GM12878 (cell line): Measurements from ENCODE around the gene ANAPC2. TPM values are rescaled to one million over a fixed set of nuclear protein-coding genes. Genes with fewer than 3 reads are reported as not detected.

Source experiments
- ATAC-seq: fragments of 200-7000 bp; cut with Tn5 transposase; 3 replicates; pipeline ENCODE4 v1.9.1; 2020; ENCODE audit warnings: mild to moderate bottlenecking, moderate library complexity
- BruUV-seq: library from RNA; stranded (reverse); fragments of 400-500 nt; replicated peaks from 2 replicates; lab custom pipeline; 2021; lab: Mats Ljungman, UMichigan
- CTCF ChIA-PET: fragments of 300-600 bp; sonication (Branson Sonifier 250); formaldehyde crosslinking; extraction: SDS; loops from one replicate; lab custom pipeline; 2021; ENCODE audit warnings: inconsistent platforms; lab: Yijun Ruan, JAX
- POLR2A ChIA-PET: fragments of 350-600 bp; formaldehyde crosslinking; extraction: SDS; loops from one replicate; lab custom pipeline; 2021; ENCODE audit warnings: inconsistent platforms; lab: Charles Lee
- RAD21 ChIA-PET: fragments of 300-600 bp; sonication (Branson Sonifier 250); formaldehyde crosslinking; loops from one replicate; lab custom pipeline; 2023; ENCODE audit warnings: antibody characterized with exemption; ENCODE audit not compliant: unreplicated experiment; lab: Charles Lee
- SMC1A ChIA-PET: fragments of 300-600 bp; sonication (Branson Sonifier 250); formaldehyde crosslinking; loops from one replicate; lab custom pipeline; 2023; ENCODE audit not compliant: unreplicated experiment, uncharacterized antibody; lab: Charles Lee
- DNase-seq: peaks from one replicate; pipeline ENCODE4 v3.0.0-alpha.2; 2011; ENCODE audit warnings: low read depth, low spot score
- FAIRE-seq: peaks from 3 replicates; lab custom pipeline; 2011; peaks lifted over from hg19 to GRCh38; lab: Jason Lieb, UNC
- H2AFZ ChIP-seq: 2 replicates; pipeline ENCODE4 v1.6.0; 2011; ENCODE audit warnings: low read depth, low read length, control low read depth; ENCODE audit not compliant: control insufficient read depth
- H3K27ac ChIP-seq: 2 replicates; pipeline ENCODE4 v1.5.1; 2011; ENCODE audit warnings: control low read depth; ENCODE audit not compliant: control insufficient read depth, insufficient read depth
- H3K27me3 ChIP-seq, 2 experiments: replicated peaks in 1 of 2; 2 replicates each; pipeline versions ENCODE4 v1.6.0 to v1.6.1; 2011; ENCODE audit warnings: low read length in 1 of 2; ENCODE audit not compliant: control insufficient read depth in 2 of 2, insufficient read depth in 2 of 2
- H3K36me3 ChIP-seq, 2 experiments: 2 replicates each; pipeline ENCODE4 v1.5.1; 2011; ENCODE audit warnings: low read length in 1 of 2; ENCODE audit not compliant: control insufficient read depth in 2 of 2, insufficient read depth in 2 of 2
- H3K4me1 ChIP-seq: 2 replicates; pipeline ENCODE4 v1.6.1; 2011; ENCODE audit warnings: mild to moderate bottlenecking, low read length, moderate library complexity, mixed read lengths; ENCODE audit not compliant: control insufficient read depth, insufficient read depth
- H3K4me2 ChIP-seq: 2 replicates; pipeline ENCODE4 v1.6.0; 2011; ENCODE audit warnings: control low read depth; ENCODE audit not compliant: control insufficient read depth, insufficient read depth
- H3K4me3 ChIP-seq: fragments of 200-600 bp; sonication (generic); 2 replicates; pipeline ENCODE4 v1.5.1; 2016
- H3K79me2 ChIP-seq: 2 replicates; pipeline ENCODE4 v1.6.0; 2011; ENCODE audit warnings: low read length; ENCODE audit not compliant: control insufficient read depth, insufficient read depth
- H3K9ac ChIP-seq: 2 replicates; pipeline ENCODE4 v1.8.0; 2011; ENCODE audit warnings: low read length, control low read depth, mixed read lengths; ENCODE audit not compliant: control insufficient read depth, insufficient read depth
- H3K9me3 ChIP-seq: replicated peaks from 3 replicates; pipeline ENCODE4 v1.5.1; 2011; ENCODE audit warnings: mild to moderate bottlenecking, low read length; ENCODE audit not compliant: control insufficient read depth, insufficient read depth
- H4K20me1 ChIP-seq: 2 replicates; pipeline ENCODE4 v1.6.0; 2011; ENCODE audit not compliant: control insufficient read depth, insufficient read depth
- BCL11A ChIP-seq: IDR thresholded peaks from 2 replicates; pipeline ENCODE4 v1.6.1; 2011; ENCODE audit warnings: low read depth, low read length
- CHD4 ChIP-seq: fragments of 200-600 bp; sonication (generic); IDR thresholded peaks from 2 replicates; pipeline ENCODE4 v1.6.1; 2016; ENCODE audit warnings: mild to moderate bottlenecking
- ESRRA ChIP-seq: IDR thresholded peaks from 2 replicates; pipeline ENCODE4 v1.6.1; 2012; ENCODE audit warnings: mild to moderate bottlenecking, low read length, improper control_type of control experiment
- FOXK2 ChIP-seq: fragments of 450-650 bp; IDR thresholded peaks from 2 replicates; pipeline ENCODE4 v1.6.1; 2017; ENCODE audit warnings: mild to moderate bottlenecking, moderate library complexity
- KDM1A ChIP-seq: fragments of 200-600 bp; sonication (generic); IDR thresholded peaks from 2 replicates; pipeline ENCODE4 v1.6.1; 2016; ENCODE audit warnings: borderline replicate concordance
- NBN ChIP-seq: fragments of 450-650 bp; IDR thresholded peaks from 2 replicates; pipeline ENCODE4 v1.6.1; 2016
- SMAD5 ChIP-seq: IDR thresholded peaks from 2 replicates; pipeline ENCODE4 v1.6.1; 2016; ENCODE audit warnings: antibody characterized with exemption, low read depth
- SMARCA5 ChIP-seq: fragments of 450-650 bp; IDR thresholded peaks from 2 replicates; pipeline ENCODE4 v1.6.1; 2017; ENCODE audit warnings: mild to moderate bottlenecking
- SMC3 ChIP-seq: IDR thresholded peaks from 2 replicates; pipeline ENCODE4 v1.6.1; 2011; ENCODE audit warnings: low read length, improper control_type of control experiment, borderline replicate concordance
- YBX1 ChIP-seq: fragments of 450-650 bp; IDR thresholded peaks from 2 replicates; pipeline ENCODE4 v1.6.1; 2016; ENCODE audit warnings: antibody characterized with exemption
- YY1 ChIP-seq: IDR thresholded peaks from 2 replicates; pipeline ENCODE4 v1.6.1; 2011; ENCODE audit warnings: low read depth, mild to moderate bottlenecking, low read length
- ZBED1 ChIP-seq: IDR thresholded peaks from 2 replicates; pipeline ENCODE4 v1.6.1; 2016; ENCODE audit warnings: borderline replicate concordance
- WGBS: methylation state at CpG from one replicate; pipeline ENCODE4 v1.1.6; 2016; ENCODE audit warnings: low lambda C conversion rate; ENCODE audit not compliant: insufficient replicate concordance, insufficient coverage; ENCODE audit errors: missing lambda C conversion rate; 5-methylcytosine and 5-hydroxymethylcytosine counted together
- in situ Hi-C: fragments of 300-500 bp; cut with MboI; formaldehyde crosslinking; loops from 9 replicates; pipeline ENCODE4 v1.14.3; 2018; ENCODE audit warnings: mixed read lengths
- intact Hi-C: fragments of 100-400 bp; cut with micrococcal nuclease; formaldehyde crosslinking; loops from one replicate; pipeline ENCODE4 v1.14.2; 2022; ENCODE audit not compliant: unreplicated experiment
- polyA plus RNA-seq, 11 experiments: library from polyadenylated mRNA; depleted of rRNA in 4 of 11; unstranded in 6 of 11; stranded (reverse) in 5 of 11; fragments of >200 nt; fragmentation: Nextera tagmentation in 4 of 11; fragmentation: Illumina TruSeq in 1 of 11; extraction: Ambion mirVana in 4 of 11; extraction: Trizol in 1 of 11; gene quantifications; 1 replicate in 1 of 11; 2 replicates in 10 of 11; pipeline versions ENCODE4 v1.2.1 to v1.2.3, GENCODE V29; 2011 to 2016; ENCODE audit warnings: inconsistent platforms in 2 of 11, missing spikeins in 2 of 11, low read depth in 1 of 11
- total RNA-seq, 4 experiments: library from RNA; depleted of rRNA in 3 of 4; stranded (reverse); fragments of >200 nt in 3 of 4; fragmentation: Illumina TruSeq in 1 of 4; extraction: Trizol in 1 of 4; gene quantifications; 2 replicates each; pipeline versions ENCODE4 v1.2.1 to v1.2.3, GENCODE V29; 2013 to 2021
- TF ChIP-seq, protein P1 (sequence below): fragments of 450-650 bp; IDR thresholded peaks from 2 replicates; pipeline ENCODE4 v1.6.1; 2017; ENCODE audit warnings: mild to moderate bottlenecking, moderate library complexity
- TF ChIP-seq, protein P2 (sequence below): fragments of 150-350 bp; IDR thresholded peaks from 2 replicates; pipeline ENCODE4 v1.6.1; 2016; ENCODE audit warnings: low read depth, low read length
- TF ChIP-seq, protein P3 (sequence below), 3 experiments: IDR thresholded peaks in 2 of 3; conservative IDR thresholded peaks in 1 of 3; 2 replicates each; pipeline ENCODE4 v1.5.1; 2011; ENCODE audit warnings: low read depth in 3 of 3, low read length in 3 of 3, mild to moderate bottlenecking in 3 of 3, control low read depth in 2 of 3, moderate library complexity in 2 of 3, inconsistent platforms in 1 of 3, mixed read lengths in 1 of 3; ENCODE audit not compliant: control insufficient read depth in 2 of 3, insufficient read depth in 1 of 3; ENCODE audit errors: extremely low read depth in 1 of 3

Gene ANAPC2
- total and polyA plus RNA-seq, 10 of the 15 experiments (the other 5 are each of a cell fraction or from before 2014, with no cell fraction given) = 0.03 to 65.2 (median 20.5) TPM

GRCh38 chr9:137149942-137150616, 38.3 kb downstream of the ANAPC2 start:
- BruUV-seq = no TSS peak
- FAIRE-seq (peak; percentile 78), ATAC-seq (peak; percentile 49), DNase-seq (no peak)
- ChIA-PET SMC1A (interaction anchor here (0.7 to 4.7 kb wide), 13 partner anchors 9 to 127 kb away, joined by 3 to 28 read pairs (median 6); partner anchors contain the start of genes ANAPC2, LRRC26, RNF208 and SSNA1), POLR2A (interaction anchor here (0.6 to 4.3 kb wide), 38 partner anchors 9 to 365 kb away, joined by 3 to 166 read pairs (median 9); partner anchors contain the start of genes ANAPC2, CYSRT1, GRIN1 and LRRC26), RAD21 (interaction anchor here (0.6 to 4.1 kb wide), 26 partner anchors 9 to 379 kb away, joined by 3 to 54 read pairs (median 8); partner anchors contain the start of genes ANAPC2, CYSRT1, LRRC26 and MAN1B1), CTCF (interaction anchor here (0.6 to 2.5 kb wide), 18 partner anchors 9 to 308 kb away, joined by 3 to 20 read pairs (median 4); partner anchors contain the start of genes AJM1, SSNA1 and TUBB4B)
- Histone ChIP-seq H4K20me1 (no peaks in the 10 kb centered on the region), H3K4me3 (peak overlapping the region; percentile 57), H3K36me3 (no peaks in the 10 kb centered on the region), H2AFZ (peak overlapping the region; percentile 13; the same call in 1 of the 2 replicates), H3K4me1 (peaks cover 9% of the 10 kb centered on the region; the same call in 1 of the 2 replicates), H3K27me3 (no peaks in the 10 kb centered on the region), H3K9me3 (no peaks in the 10 kb centered on the region; the same call in 2 of the 3 replicates), H3K4me2 (no peak overlapping the region; the same call in none of the 2 replicates), H3K9ac (peak overlapping the region; percentile 15; the same call in 1 of the 2 replicates), H3K79me2 (no peaks in the 10 kb centered on the region), H3K27ac (peak overlapping the region; percentile 4; the same call in 1 of the 2 replicates)
- 2% methylated on average over 19 of the region's 20 CpGs for WGBS
- intact Hi-C loops (loop anchor here (1.0 to 5.0 kb wide), 2 partner anchors 21 to 33 kb away; no protein-coding TSS in a partner anchor), in situ Hi-C loops (no loop called here)
- TF ChIP-seq KDM1A = no peak
- TF ChIP-seq NBN = no peak
- TF ChIP-seq SMAD5 = no peak
- no peak for TF ChIP-seq SMC3
- TF ChIP-seq ZBED1 = no peak
- TF ChIP-seq, protein P1, sequence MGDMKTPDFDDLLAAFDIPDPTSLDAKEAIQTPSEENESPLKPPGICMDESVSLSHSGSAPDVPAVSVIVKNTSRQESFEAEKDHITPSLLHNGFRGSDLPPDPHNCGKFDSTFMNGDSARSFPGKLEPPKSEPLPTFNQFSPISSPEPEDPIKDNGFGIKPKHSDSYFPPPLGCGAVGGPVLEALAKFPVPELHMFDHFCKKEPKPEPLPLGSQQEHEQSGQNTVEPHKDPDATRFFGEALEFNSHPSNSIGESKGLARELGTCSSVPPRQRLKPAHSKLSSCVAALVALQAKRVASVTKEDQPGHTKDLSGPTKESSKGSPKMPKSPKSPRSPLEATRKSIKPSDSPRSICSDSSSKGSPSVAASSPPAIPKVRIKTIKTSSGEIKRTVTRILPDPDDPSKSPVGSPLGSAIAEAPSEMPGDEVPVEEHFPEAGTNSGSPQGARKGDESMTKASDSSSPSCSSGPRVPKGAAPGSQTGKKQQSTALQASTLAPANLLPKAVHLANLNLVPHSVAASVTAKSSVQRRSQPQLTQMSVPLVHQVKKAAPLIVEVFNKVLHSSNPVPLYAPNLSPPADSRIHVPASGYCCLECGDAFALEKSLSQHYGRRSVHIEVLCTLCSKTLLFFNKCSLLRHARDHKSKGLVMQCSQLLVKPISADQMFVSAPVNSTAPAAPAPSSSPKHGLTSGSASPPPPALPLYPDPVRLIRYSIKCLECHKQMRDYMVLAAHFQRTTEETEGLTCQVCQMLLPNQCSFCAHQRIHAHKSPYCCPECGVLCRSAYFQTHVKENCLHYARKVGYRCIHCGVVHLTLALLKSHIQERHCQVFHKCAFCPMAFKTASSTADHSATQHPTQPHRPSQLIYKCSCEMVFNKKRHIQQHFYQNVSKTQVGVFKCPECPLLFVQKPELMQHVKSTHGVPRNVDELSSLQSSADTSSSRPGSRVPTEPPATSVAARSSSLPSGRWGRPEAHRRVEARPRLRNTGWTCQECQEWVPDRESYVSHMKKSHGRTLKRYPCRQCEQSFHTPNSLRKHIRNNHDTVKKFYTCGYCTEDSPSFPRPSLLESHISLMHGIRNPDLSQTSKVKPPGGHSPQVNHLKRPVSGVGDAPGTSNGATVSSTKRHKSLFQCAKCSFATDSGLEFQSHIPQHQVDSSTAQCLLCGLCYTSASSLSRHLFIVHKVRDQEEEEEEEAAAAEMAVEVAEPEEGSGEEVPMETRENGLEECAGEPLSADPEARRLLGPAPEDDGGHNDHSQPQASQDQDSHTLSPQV = no peak
- TF ChIP-seq, protein P2, sequence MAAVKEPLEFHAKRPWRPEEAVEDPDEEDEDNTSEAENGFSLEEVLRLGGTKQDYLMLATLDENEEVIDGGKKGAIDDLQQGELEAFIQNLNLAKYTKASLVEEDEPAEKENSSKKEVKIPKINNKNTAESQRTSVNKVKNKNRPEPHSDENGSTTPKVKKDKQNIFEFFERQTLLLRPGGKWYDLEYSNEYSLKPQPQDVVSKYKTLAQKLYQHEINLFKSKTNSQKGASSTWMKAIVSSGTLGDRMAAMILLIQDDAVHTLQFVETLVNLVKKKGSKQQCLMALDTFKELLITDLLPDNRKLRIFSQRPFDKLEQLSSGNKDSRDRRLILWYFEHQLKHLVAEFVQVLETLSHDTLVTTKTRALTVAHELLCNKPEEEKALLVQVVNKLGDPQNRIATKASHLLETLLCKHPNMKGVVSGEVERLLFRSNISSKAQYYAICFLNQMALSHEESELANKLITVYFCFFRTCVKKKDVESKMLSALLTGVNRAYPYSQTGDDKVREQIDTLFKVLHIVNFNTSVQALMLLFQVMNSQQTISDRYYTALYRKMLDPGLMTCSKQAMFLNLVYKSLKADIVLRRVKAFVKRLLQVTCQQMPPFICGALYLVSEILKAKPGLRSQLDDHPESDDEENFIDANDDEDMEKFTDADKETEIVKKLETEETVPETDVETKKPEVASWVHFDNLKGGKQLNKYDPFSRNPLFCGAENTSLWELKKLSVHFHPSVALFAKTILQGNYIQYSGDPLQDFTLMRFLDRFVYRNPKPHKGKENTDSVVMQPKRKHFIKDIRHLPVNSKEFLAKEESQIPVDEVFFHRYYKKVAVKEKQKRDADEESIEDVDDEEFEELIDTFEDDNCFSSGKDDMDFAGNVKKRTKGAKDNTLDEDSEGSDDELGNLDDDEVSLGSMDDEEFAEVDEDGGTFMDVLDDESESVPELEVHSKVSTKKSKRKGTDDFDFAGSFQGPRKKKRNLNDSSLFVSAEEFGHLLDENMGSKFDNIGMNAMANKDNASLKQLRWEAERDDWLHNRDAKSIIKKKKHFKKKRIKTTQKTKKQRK = no peak
- no peak for TF ChIP-seq BCL11A
- TF ChIP-seq ESRRA = no peak
- TF ChIP-seq CHD4 = no peak
- no peak for TF ChIP-seq FOXK2
- no peak for TF ChIP-seq YBX1
- 0 out of 2 replicates have a peak, but pooled peaks have one; percentile 32 for TF ChIP-seq SMARCA5
- TF ChIP-seq, protein P3, sequence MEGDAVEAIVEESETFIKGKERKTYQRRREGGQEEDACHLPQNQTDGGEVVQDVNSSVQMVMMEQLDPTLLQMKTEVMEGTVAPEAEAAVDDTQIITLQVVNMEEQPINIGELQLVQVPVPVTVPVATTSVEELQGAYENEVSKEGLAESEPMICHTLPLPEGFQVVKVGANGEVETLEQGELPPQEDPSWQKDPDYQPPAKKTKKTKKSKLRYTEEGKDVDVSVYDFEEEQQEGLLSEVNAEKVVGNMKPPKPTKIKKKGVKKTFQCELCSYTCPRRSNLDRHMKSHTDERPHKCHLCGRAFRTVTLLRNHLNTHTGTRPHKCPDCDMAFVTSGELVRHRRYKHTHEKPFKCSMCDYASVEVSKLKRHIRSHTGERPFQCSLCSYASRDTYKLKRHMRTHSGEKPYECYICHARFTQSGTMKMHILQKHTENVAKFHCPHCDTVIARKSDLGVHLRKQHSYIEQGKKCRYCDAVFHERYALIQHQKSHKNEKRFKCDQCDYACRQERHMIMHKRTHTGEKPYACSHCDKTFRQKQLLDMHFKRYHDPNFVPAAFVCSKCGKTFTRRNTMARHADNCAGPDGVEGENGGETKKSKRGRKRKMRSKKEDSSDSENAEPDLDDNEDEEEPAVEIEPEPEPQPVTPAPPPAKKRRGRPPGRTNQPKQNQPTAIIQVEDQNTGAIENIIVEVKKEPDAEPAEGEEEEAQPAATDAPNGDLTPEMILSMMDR (IDR thresholded peaks at IDR 0.05 in 2 of 3, conservative IDR thresholded peaks at IDR 0.05 in 1 of 3; ENCODE audit: control insufficient read depth in 2 of 3, extremely low read depth in 1 of 3, insufficient read depth in 1 of 3, low read depth in 3 of 3, low read length in 3 of 3) = no peak
- TF ChIP-seq YY1 = no peak
